NK-92 treated with Interleukin-12 subunit alpha and Interleukin-12 subunit beta, amount 100 ng/mL, for 24 hours (cell line): ENCODE measurements around the gene GTF2H2.
"Not testable (repeated sequence)": the region's sequence is repeated elsewhere in the genome, so short reads cannot be mapped to it uniquely, and the experiment has no call there.

Source experiments
- DNase-seq: peaks from one replicate; lab custom pipeline; 2025; lab: John Stamatoyannopoulos, UW

Gene GTF2H2

DNA sequence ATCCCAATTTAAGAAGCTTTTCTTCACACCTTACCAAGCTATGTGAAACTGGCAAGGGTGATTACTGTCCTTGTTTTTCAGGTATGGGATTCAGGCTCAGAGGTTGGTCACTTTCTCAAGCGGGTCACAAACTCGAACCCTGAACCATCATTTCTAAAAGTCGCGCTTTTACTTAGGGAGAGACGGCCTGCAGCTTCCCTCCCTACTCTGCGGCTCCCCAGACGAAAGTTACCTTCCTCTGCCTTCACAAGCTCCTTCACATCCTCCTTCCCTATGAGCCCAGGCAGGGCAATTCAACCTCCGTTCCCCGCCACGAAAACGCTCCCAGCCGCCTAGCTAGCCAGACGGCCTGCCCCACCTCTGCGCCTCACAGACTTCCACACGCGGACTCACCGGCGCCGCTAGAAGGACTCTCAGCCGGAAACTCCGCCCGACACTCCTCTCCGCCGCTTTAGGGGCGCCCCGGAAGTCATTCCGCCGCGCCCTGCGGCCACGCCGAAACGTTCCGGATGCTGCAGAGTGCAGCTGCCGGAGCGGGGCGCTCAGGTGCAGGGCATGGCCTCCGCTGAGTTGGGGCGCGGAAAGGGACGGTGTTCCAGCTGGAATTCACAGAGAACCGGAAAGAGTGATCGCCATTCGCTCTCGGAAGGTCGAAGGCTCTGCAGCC lies at the start of gene GTF2H2:
TSS of gene GTF2H2 (minus strand) at position 415 of the 667 bp plus-strand sequence. CDS start 4,913 bp downstream, outside the sequence.
- not testable (repeated sequence) for DNase-seq

DNA sequence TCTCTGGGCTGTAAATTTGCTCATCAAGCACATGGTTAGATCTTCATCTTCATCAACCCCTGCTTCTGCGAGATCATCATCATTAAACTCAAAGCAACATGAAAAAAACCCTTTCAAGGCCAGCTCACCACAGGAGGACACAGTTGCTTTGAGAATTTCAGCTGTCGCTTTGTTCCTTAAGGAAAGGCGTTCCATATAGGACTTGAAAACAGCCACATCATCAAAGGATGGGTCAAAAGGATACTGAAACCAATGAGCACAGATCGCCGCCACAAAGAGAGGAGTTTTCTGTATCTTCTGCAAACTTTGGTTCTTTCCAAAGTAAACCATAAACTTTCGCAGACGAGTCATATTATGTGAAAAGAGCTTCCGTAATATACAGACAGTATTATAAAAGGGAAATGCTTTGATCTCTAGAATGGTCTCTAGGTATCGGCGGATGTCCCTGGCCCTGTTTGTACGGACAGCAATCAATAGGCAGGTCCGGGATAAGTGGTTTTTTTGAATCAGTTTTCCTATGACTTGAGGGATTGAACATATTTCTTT lies 42.3 kb upstream of the GTF2H2 start:
- DNase-seq: not testable (repeated sequence)

DNA sequence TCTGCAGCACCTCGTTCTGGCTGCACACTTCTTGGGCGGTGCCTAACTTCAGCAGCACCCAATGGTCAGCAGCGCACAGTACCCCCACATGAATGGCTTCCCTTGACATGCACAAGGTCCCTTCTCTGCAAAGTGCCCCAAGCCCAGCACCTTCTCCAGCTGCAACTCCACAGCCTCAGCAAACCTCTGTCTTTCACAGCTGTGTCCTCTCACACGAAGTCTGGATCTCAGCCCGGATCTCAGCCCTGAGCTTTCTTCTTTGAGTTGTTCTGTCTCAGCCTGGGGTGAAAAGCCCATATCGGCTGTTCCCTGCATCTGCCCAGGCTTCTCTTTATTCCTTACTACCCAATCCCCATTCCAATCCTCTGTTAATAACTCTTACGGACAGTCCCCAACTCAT lies 32.5 kb upstream of the GTF2H2 start:
- DNase-seq: not testable (repeated sequence)

DNA sequence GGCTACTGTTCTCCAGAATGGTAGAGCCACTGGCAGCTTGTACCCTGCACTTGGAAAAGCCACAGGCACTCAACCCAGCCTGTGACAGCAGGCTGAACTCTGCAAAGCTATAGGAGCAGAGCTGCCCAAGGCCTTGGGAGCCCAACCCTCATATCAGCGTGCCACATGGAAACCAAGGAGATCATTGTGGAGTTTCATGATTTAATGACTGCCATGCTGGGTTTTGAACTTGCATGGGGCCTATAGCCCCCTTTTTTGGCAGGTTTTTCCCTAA lies 30.4 kb upstream of the GTF2H2 start:
- not testable (repeated sequence) for DNase-seq

DNA sequence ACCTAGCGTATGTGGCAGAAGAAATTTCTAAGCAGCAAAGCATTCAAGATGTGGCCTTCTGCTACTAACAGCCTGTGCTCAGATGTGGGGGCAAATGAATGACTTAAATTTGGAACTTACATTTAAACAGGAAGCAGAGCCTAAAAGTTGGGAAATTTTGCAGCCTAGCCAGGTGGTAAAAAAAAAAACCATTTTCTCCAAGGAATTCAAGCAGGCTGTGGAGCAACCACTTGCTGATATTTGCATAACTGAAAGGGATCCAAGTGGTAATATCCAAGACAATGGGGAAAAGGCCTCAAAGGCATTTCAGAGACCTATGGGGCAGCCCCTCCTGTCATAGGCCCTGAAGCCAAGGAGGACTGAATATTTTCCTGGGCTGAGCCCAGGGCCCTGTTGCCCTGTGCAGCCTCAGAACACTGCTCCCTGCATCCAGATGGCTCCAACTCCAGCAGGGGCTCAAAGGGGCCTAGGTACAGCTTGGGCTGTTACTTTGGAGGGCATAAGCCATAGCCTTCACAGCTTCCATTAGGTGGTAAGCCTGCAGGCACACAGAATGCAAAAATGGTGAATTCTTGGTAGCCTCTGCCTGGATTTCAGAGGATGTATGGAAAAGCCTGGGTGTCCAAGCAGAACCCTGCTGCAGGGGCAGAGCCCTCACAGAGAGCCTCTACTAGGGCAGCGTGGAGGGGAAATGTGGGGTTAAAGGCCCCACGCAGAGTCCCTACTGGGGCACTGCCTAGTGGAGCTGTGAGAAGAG lies 29.9 kb upstream of the GTF2H2 start:
- DNase-seq: not testable (repeated sequence)

DNA sequence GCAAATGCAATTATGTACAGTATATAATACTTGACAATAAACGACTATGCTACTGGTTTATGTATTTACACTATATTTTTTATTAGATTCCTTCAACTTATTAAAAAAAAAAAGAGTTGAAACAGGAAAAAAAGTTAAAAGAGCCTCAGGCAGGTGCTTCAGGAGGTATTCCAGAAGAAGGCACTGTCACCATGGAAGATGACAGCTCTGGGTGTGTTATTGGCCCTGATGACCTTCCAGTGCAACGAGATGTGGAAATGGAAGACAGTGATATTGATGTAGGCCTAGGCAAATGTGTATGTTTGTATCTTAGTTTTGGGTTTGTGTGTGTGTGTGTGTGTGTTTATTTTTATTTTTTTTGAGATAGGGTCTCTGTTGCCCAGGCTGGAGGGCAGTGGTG lies 22.3 kb upstream of the GTF2H2 start:
- DNase-seq: not testable (repeated sequence)

DNA sequence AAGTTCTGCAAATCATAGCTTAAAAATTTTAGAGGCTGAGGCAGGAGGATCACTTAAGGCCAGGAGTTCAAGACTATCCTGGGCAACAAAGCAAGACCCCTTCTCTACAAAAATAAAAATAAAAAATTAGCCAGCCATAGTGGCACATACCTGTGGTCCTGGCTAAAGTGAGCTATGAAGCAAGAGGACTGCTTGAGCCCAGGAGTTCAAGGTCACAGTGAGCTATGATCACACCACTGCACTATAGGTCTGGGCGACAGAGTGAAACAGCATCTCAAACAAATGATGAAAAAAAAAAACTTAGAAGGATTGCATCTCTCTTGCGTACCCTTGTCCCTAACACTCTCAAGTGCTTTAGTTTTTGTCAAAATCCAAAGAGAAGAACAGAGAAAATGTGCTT lies 21.3 kb upstream of the GTF2H2 start:
- not testable (repeated sequence) for DNase-seq

DNA sequence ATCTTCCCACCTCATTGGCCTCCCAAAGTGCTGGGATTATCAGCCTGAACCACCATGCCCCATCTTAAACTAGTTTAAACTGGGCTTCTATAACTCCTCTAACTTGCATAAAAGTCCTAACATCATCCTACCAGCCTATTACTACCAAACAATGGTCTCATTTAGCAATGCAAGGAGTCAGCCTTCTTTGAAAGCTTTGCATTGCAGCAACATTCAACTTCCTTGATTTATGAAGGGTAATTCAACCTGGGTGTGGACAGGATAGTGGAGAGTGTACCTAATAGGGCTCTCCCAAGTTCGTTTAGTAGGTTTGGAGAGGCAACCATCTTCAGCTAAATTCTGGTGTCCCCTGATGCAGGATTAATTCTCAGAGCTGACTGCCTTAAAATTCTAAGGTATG lies 18.7 kb upstream of the GTF2H2 start:
- DNase-seq: not testable (repeated sequence)

DNA sequence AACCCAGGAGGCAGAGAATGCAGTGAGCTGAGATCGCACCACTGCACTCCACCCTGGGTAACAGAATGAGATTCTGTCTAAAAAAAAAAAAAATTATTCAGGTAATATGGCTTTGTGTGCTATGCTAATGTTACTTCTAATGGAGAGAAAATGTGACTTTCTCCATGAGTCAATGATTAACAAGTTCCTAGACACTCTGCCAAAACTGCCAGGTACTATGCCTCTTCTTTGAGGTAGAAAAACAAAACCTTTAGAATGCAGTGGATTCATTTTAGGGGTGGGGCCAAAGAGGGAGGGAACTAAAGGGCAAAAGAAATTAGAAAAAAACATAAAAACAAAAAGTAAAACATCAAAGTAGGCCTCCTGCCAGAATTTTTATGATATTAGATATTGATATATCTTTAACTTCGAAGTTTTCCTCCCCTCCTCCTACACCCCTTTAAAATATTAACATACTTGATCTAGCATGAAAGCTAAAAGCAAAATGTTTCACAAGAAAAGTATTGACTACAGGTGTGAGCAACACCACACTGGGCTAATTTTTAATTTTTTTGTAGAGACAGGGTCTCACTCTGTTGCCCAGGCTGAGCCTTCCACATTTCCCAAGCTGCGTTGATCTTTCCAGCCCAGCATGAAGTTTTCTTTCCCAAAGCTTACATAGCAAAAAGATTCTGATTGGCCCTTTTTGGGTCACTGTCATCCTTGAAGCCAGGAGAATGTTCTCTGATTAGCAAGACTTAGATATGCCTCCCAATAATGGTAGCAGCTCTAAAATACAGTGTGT lies 17.0 kb upstream of the GTF2H2 start:
- DNase-seq: not testable (repeated sequence)

DNA sequence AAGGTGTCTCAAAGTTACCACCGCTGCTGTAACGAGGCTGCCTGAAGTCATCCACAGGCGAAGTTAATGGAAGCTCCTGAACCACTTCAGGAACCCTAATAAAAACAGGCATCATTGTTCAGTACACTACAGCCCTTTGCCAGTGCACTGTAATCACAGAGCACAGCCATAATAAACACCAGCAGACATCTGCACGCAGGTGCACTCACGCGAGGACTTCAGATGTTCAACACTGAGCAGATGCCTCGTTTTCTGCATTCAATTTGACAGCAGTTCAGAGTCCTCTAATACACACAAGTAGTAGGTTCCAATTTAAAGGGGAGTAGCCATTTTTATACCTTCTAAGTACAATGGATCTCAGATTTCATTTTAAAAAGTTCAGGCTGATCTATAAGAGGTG lies 15.4 kb upstream of the GTF2H2 start:
- not testable (repeated sequence) for DNase-seq

DNA sequence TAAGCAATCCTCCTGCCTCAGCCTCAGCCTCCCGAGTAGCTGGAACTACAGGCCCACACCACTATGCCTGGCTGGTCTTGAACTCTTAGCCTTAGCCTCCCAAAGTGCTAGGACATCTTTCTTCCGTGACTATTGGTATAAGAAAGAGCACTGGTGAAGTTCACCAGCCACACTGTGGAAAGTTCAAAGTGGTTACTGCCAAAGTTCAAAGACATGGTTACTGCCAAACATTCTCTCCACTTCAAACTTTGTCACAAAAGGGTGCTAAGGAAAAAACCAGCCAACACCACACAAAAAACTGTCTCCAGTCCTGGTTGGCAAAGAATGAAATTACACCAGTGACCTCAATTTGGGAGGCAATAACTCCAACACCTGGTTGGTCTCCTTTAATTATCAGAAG lies 14.9 kb upstream of the GTF2H2 start:
- not testable (repeated sequence) for DNase-seq

DNA sequence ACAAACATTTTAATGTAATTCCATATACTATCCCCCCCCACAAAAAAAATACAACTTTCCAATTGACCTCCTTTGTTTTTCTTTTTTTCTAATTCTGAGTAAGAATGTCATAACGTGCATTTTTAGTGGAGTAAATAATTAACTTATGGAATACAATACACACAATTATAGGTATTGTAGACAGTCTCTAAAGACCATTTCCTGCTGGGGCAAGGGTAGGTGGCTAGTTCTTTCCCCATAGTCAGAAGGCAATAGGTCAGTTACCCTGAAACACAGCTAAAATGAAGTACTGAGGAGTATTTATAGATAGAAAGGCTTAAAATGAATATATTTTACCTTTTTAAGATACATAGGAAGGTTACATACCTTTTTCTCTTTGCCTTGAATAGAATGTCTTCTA lies 6.2 kb downstream of the GTF2H2 start:
- DNase-seq: not testable (repeated sequence)

DNA sequence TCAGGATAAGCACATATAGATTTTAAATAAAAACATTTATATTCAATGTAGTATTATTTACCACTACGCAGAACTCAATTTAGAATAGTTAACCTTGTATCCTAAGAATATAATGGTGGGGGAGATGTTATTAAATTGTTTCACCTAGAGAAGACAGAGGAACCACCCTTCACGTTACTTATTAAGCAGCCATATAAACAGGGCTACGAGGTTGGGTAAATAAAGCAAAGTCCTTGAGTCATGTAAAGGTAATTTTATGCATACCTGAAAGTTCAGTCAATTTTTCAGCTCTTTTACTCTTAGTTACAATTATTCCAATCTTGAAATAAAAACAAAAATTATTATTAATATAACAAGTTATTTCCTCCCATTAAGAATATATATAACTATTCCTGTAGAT lies 8.1 kb downstream of the GTF2H2 start:
- not testable (repeated sequence) for DNase-seq

DNA sequence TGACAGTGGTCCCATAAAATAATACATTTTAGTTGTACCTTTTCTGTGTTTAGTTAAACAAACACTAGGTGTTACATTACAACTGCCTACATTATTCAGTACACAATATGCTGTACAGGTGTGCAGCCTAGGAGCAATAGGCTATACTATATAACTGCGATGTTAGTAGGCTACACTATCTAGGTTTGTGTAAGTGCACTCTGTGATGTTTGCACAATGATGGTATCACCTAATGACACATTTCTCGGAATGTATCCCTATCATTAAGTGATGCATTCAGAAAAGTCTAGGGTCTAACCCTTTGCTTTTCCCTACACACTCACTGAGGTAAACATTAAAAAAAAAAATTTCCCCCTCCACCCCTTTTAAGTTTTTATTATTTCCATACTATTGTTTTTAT lies 22.7 kb downstream of the GTF2H2 start:
- DNase-seq: not testable (repeated sequence)

DNA sequence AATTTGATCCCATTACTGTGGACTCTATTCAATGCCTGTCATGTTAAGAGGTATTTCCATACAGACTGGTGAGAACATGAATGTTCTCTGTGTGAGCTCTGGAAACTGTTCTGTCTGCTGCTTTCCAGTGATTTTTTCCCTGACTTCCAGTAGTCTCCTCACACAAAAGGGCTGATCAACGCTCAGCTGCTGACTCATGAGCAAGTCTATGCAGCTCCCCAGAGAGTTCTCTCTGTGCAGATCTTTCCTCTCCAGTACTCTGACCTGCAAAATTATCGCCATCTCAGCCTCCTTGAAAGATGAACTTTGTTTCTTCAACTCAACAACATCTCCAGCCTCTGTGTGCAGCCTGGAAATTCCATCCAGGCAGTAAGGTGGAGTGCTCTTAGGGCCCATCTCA lies 23.3 kb downstream of the GTF2H2 start:
- DNase-seq: not testable (repeated sequence)

DNA sequence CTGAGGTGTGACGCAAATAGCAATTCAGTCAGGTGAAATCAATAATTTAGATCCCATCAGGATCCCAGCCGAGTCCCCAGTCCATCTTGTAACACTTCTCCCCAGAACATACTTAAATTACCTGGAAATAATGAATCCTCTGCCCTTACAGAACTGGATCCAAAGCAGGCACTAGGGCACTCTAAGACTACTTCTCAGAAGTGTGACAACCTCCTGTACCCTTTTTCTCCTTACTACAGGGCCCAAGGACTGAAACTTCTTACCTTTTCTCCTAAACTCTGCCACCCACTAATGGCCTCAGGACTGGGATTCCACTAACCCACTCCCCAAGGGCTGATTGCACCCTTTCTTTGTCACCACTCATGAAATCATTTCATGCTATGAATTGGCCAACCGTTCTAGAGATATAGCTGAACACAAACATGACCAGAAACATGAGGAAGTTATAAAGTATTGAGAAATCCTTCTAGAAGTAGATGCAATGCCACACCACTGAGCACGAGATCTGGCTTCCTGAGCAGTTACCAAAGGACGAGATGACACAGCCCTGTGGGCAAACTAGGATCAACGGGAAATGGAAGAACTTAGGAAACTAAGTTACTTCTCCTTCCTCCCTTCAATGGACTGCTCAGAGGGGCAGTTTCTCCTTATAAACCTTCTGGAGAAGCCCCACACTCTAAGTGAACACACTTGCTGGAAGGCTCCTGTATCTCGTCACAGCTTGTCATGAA lies 36.3 kb downstream of the GTF2H2 start:
- not testable (repeated sequence) for DNase-seq

DNA sequence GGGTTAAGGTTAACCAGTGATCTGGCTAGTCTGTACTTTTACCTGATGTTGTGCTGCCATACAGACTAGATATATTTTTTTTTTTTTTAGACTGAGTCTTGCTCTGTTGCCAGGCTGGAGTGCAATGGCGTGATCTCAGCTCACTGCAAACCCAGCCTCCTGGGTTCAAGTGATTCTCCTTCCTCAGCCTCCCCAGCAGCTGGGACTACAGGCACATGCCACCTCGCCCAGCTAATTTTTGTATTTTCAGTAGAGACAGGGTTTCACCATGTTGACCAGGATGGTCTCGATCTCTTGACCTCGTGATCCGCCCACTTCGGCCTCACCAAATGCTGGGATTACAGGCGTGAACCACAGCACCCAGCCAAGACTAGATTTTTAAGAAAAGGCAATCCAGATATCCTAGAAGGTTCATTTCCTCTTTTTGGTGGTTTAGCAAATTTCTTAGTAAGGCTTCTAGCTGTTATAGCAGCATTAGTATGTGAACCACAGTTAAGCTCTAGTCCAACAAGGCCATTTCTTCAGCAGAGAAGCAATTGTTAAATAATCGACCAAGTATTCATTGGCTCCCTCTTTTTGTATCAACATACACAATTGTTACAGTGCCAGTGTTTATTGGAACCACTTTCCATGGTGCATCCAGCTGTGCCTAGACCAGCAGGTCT lies 42.1 kb downstream of the GTF2H2 start, which contains the start of gene NAIP:
TSS of gene NAIP (minus strand) at position 51 of the 665 bp plus-strand sequence. CDS start 12,424 bp downstream, outside the sequence.
- DNase-seq: not testable (repeated sequence)

DNA sequence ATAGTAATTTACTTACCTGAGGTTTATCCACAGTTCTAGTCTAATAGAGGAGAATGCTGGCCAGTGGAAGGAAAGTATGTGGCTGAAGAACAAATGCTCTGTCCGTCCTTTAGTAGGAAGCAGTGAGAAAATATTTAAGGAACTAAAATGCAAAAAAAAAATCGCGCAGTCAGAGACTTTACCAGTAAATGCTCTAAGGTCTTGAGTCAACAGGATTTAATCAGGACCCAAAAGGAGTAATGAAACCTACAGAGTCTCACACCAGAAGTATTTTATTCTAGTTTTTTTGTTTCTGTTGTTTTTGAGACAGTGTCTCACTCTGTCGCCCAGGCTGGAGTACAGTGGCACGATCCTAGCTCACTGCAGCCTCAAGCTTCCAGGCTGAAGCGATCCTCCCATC lies 46.8 kb downstream of the GTF2H2 start:
- not testable (repeated sequence) for DNase-seq

DNA sequence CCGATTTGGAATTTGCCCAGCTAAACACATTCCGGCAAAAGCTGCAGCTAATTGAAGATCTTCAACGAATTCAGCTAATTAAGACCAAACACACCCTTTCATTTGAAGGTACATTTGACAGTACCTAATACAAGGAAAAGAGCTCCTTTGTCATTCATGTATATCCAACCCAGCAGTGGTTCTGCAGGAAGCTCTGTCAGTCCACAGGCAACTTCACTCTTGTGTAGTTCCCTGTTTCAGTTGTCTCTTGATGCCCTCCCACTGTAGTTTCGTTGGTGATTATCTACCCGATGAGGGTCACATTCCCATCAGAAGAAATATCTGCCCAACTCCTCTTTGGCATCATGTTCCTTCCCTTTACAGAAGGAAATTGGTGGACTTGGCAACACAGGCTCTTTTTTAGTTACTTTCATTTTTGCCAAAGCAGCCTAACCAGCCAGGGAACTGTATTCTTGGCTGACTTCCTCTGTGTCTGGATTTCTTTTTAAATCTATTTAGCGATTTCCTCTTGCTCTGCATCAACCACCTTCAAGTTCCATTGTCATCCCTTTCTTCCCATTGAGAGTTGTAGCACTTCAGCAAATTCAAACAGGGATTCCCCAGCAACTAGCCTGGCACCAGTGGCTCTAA lies 49.0 kb downstream of the GTF2H2 start:
- not testable (repeated sequence) for DNase-seq

DNA sequence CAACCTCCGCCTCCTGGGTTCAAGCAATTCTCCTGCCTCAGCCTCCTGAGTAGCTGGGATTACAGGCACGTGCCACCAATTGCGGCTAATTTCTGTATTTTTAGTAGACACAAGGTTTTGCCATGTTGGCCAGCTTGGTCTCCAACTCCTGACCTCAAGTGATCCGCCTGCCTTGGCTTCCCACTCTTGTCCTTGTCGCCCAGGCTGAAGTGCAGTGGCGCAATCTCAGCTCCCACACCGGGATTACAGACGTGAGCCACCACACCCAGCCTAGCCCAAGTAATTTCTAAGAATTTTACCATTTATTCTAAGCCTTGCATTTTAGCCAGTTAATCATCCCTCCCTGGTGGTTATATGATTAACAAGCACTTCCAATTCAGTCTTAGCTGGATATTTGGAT lies 53.3 kb downstream of the GTF2H2 start:
- no peak for DNase-seq

DNA sequence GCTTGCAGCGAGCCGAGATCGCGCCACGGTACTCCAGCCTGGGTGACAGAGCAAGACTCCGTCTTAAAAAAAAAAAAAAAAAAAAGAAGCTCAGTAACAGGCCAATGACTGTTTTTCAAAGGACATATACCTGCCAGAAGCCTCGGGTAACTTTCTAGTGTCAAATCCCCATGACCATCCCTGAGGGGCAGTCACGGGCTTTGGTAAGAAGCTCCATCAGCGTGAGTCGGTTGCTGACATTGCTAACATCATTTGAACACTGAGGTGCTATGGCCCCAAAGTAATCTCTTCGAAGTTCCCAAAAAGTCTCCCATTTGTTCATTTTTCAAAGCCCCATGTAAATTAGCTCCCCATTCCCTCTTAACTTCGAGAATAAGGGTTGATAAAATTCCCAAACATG lies 53.9 kb downstream of the GTF2H2 start:
- DNase-seq: no peak
